GM23248 (cell line): Measurements from ENCODE around the gene FAM193A.
"Not testable (repeated sequence)": the region's sequence is repeated elsewhere in the genome, so short reads cannot be mapped to it uniquely, and the experiment has no call there.

Experiments
- EZH2 ChIP-seq: fragments of 200-600 bp; sonication (generic); IDR thresholded peaks from 2 replicates; pipeline ENCODE4 v1.6.1; 2018; ENCODE audit warnings: antibody characterized with exemption, mild to moderate bottlenecking; ENCODE audit not compliant: insufficient read depth, poor library complexity, severe bottlenecking
- EZH2phosphoT487 ChIP-seq: fragments of 200-600 bp; sonication (generic); IDR thresholded peaks from 2 replicates; pipeline ENCODE4 v1.6.1; 2018; ENCODE audit warnings: antibody characterized with exemption, moderate library complexity, mild to moderate bottlenecking, low read depth; ENCODE audit not compliant: insufficient read depth

DNA sequence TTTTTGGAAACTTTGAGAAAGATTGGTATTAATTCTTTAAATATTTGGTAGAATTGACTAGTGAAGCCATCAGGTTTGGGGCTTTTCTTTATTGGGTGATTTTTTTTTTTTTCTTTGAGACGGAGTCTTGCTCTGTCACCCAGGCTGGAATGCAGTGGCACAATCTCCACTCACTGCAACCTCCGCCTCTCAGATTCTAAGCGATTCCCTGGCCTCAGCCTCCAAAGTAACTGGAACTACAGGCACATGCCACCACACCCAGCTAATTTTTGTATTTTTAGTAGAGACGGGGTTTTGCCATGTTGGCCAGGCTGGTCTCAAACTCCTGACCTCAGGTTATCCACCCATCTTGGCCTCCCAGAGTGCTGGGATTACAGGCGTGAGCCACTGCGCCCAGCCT is 143.3 kb downstream of the FAM193A start:
- TF ChIP-seq EZH2, EZH2phosphoT487: not testable (repeated sequence)
